Common myeloid progenitor, CD34-positive (primary cell): ENCODE data around the gene USH2A.

ENCODE experiments used
- CTCF ChIA-PET: fragments of 350-600 bp; sonication (Branson Sonifier 250); formaldehyde crosslinking; loops from one replicate; lab custom pipeline; 2021; ENCODE audit warnings: antibody characterized with exemption; lab: Charles Lee
- POLR2A ChIA-PET: fragments of 350-600 bp; sonication (Branson Sonifier 250); formaldehyde crosslinking; loops from one replicate; lab custom pipeline; 2021; ENCODE audit warnings: antibody characterized with exemption; lab: Charles Lee
- DNase-seq, 3 donors: peaks; one replicate each; pipeline versions ENCODE4 v3.0.0 to v3.0.0-alpha.2; 2013
- H3K27ac ChIP-seq, 2 experiments: 1 replicate in 1 of 2; 2 replicates in 1 of 2; pipeline ENCODE4 v1.7.0; 2013; ENCODE audit warnings: inconsistent platforms in 2 of 2, low read length in 2 of 2, mild to moderate bottlenecking in 2 of 2, low read depth in 1 of 2, moderate library complexity in 1 of 2; ENCODE audit not compliant: severe bottlenecking in 2 of 2, insufficient read depth in 1 of 2, poor library complexity in 1 of 2
- H3K27me3 ChIP-seq, 5 experiments: replicated peaks in 2 of 5; 1 replicate in 3 of 5; 2 replicates in 2 of 5; pipeline versions ENCODE4 v1.6.1 to v1.7.0; 2013; ENCODE audit warnings: low read length in 4 of 5, mild to moderate bottlenecking in 2 of 5, moderate library complexity in 2 of 5, inconsistent platforms in 1 of 5; ENCODE audit not compliant: insufficient read depth in 5 of 5, control insufficient read depth in 4 of 5
- H3K36me3 ChIP-seq, 4 experiments: 1 replicate in 2 of 4; 2 replicates in 2 of 4; pipeline versions ENCODE4 v1.6.1 to v1.7.0; 2013; ENCODE audit warnings: low read length in 3 of 4, control low read depth in 1 of 4, mild to moderate bottlenecking in 1 of 4; ENCODE audit not compliant: control insufficient read depth in 4 of 4, insufficient read depth in 4 of 4
- H3K4me1 ChIP-seq, 4 experiments: 1 replicate in 3 of 4; 2 replicates in 1 of 4; pipeline versions ENCODE4 v1.6.1 to v1.7.1; 2013; ENCODE audit warnings: low read length in 3 of 4, mild to moderate bottlenecking in 3 of 4, control low read depth in 1 of 4, inconsistent platforms in 1 of 4, moderate library complexity in 1 of 4; ENCODE audit not compliant: control insufficient read depth in 4 of 4, insufficient read depth in 4 of 4; ENCODE audit errors: control extremely low read depth in 1 of 4
- H3K4me3 ChIP-seq, 7 experiments: 1 replicate in 4 of 7; 2 replicates in 3 of 7; pipeline versions ENCODE4 v1.5.1 to v1.7.0; 2013; ENCODE audit warnings: mild to moderate bottlenecking in 7 of 7, low read length in 6 of 7, moderate library complexity in 6 of 7, inconsistent platforms in 2 of 7, low read depth in 2 of 7, control low read depth in 1 of 7; ENCODE audit not compliant: insufficient read depth in 4 of 7, control insufficient read depth in 1 of 7; ENCODE audit errors: extremely low read depth in 1 of 7
- H3K9me3 ChIP-seq, 5 experiments: 1 replicate in 4 of 5; 2 replicates in 1 of 5; pipeline versions ENCODE4 v1.6.1 to v1.7.1; 2013; ENCODE audit warnings: low read length in 4 of 5, mild to moderate bottlenecking in 2 of 5, inconsistent platforms in 1 of 5, low read depth in 1 of 5, moderate library complexity in 1 of 5; ENCODE audit not compliant: control insufficient read depth in 4 of 5, insufficient read depth in 2 of 5; ENCODE audit errors: control extremely low read depth in 1 of 5
- WGBS: methylation state at CpG from one replicate; pipeline ENCODE4 v1.1.5; 2013; ENCODE audit not compliant: insufficient coverage; 5-methylcytosine and 5-hydroxymethylcytosine counted together

Gene USH2A

DNA sequence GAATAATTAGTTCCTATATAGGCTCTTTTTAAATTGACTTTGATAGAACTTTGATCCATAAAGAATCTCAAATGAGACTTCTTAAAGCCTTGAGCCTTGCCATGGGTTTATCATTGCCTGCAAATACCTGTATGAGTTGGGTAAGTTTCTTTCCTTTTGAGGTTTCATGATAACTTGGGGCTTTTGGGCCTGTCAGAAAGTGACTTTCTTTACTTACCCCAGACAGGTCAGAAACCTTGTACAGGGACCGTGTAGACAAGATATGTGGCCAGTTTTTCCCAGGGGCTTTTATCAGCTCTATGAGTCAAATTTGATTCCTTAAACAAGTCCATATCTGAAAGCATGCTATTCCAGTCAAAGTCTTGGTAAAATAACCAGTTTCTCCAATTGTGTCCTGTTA is 838.9 kb downstream of the USH2A start:
- CTCF ChIA-PET = interaction anchor here (1.9 kb wide), 1 partner anchor 12 kb away, joined by 3 read pairs; no protein-coding TSS in a partner anchor
- no peaks in the 10 kb centered on the region for H3K27me3 ChIP-seq
- H3K36me3 ChIP-seq = peaks cover 13 to 71% (median 23%) of the 10 kb centered on the region in 4 experiments
- H3K9me3 ChIP-seq = peaks cover 0 to 8% (median 3%) of the 10 kb centered on the region in 5 experiments
- no peak for DNase-seq
- WGBS = 100% methylated on average over 1 of the region's 1 CpG
- no peaks in the 10 kb centered on the region for H3K4me1 ChIP-seq
- no peak overlapping the region for H3K27ac ChIP-seq
- POLR2A ChIA-PET = no interaction called here
- H3K4me3 ChIP-seq = no peak overlapping the region

DNA sequence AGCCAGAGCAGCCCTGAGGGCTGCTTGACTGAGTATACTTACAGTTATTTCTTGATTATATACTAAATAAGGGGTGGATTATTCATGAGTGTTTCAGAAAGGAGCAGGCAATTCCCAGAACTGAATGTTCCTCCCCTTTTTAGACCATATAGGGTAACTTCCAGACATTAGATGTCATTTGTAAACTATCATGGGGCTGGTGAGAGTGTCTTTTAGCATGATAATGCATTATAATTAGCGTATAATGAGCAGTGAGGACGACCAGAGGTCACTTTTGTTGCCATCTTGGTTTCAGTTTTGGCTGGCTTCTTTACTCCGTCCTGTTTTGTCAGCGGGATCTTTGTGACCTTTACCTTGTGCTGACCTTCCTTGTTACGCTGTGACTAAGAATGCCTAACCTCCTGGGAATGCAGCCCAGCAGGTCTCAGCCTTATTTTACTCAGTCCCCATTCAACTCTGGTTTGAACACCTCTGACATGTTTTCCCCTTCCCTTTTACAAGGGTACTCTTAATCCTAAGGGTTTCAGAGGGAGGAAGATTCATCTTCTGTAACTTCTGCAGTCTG is 840.0 kb downstream of the USH2A start:
- no peak overlapping the region for H3K4me3 ChIP-seq
- H3K36me3 ChIP-seq = peaks cover 11 to 70% (median 21%) of the 10 kb centered on the region in 4 experiments
- no peaks in the 10 kb centered on the region for H3K4me1 ChIP-seq
- no peaks in the 10 kb centered on the region for H3K27me3 ChIP-seq
- H3K27ac ChIP-seq = no peak overlapping the region
- POLR2A ChIA-PET = no interaction called here
- CTCF ChIA-PET = interaction anchor here (1.9 kb wide), 1 partner anchor 13 kb away, joined by 3 read pairs; no protein-coding TSS in a partner anchor
- 99% methylated on average over 5 of the region's 5 CpGs for WGBS
- DNase-seq = no peak
- peaks cover 0 to 8% (median 0%) of the 10 kb centered on the region in 5 experiments for H3K9me3 ChIP-seq

DNA sequence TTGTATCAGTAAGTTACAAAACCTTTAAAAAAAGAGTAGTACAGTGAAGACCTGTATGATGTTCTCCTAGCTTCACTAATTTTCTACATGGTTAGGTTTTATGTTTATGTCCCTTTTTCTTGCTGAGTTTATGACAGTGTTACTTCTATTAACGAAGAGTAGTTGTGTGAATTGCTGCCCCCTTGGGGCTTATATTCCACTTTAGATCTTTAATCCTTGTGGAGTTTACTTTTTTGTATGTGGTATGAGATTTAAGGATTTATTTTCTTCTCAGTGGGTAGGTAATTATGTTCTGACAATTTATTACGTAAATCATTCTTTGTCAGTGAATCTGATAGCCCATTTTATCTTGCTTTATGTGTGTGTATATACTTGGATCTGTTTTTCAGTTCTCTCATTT is 841.4 kb downstream of the USH2A start:
- no CpG with 5 or more reads among the region's 2 CpGs for WGBS
- Histone ChIP-seq H3K4me1 (no peaks in the 10 kb centered on the region), H3K27me3 (no peaks in the 10 kb centered on the region), H3K4me3 (no peak overlapping the region), H3K9me3 (peaks cover 0 to 8% (median 0%) of the 10 kb centered on the region in 5 experiments), H3K27ac (no peak overlapping the region), H3K36me3 (peaks cover 11 to 78% (median 21%) of the 10 kb centered on the region in 4 experiments)
- no peak for DNase-seq
- ChIA-PET CTCF (no interaction called here), POLR2A (no interaction called here)
